ENCODE measurements around the gene SAMD13. TPM values are rescaled to one million over a fixed set of nuclear protein-coding genes. Genes with fewer than 3 reads are reported as not detected.

SAMD13 gene
- total RNA-seq, 1 donor from 2014 or later = not detected

DNA sequence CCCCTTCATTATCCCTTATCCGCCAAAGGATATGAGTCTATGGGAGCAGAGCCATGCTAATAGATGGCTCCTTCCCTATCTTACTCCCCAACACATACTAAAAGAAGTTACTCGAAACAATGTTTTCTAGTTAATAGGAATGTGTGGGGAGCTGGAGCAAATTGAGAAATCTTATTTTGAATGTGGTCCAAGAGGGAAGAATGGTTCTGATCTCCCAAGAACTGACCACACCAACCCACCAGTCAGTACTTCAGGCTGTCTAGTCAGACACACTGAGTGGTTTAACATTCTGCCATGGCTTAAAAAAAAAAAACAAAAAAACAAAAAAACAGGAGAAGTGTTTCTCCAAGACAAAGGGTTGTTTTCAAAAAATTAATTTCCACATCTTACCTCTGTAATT, 65.3 kb downstream of the SAMD13 start:
- no peak for TF ChIP-seq POLR2A (IDR thresholded peaks at IDR 0.05)
- TF ChIP-seq, protein P1, sequence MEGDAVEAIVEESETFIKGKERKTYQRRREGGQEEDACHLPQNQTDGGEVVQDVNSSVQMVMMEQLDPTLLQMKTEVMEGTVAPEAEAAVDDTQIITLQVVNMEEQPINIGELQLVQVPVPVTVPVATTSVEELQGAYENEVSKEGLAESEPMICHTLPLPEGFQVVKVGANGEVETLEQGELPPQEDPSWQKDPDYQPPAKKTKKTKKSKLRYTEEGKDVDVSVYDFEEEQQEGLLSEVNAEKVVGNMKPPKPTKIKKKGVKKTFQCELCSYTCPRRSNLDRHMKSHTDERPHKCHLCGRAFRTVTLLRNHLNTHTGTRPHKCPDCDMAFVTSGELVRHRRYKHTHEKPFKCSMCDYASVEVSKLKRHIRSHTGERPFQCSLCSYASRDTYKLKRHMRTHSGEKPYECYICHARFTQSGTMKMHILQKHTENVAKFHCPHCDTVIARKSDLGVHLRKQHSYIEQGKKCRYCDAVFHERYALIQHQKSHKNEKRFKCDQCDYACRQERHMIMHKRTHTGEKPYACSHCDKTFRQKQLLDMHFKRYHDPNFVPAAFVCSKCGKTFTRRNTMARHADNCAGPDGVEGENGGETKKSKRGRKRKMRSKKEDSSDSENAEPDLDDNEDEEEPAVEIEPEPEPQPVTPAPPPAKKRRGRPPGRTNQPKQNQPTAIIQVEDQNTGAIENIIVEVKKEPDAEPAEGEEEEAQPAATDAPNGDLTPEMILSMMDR (IDR thresholded peaks at IDR 0.05) = no peak
- TF ChIP-seq POLR2AphosphoS5 (IDR thresholded peaks at IDR 0.05; ENCODE audit: insufficient read depth in 1 of 2, low read depth in 1 of 2) = no peak
- intact Hi-C loops (cut with DNase I) = no loop called here
- Histone ChIP-seq H3K27me3 (no peaks in the 10 kb centered on the region), H3K4me1 (peaks cover 5% of the 10 kb centered on the region), H3K9me3 (no peaks in the 10 kb centered on the region), H3K27ac (no peak overlapping the region), H3K36me3 (no peaks in the 10 kb centered on the region), H3K4me3 (no peak overlapping the region)
- DNase-seq (ENCODE audit: extremely low spot score in 2 of 2) = no peak

DNA sequence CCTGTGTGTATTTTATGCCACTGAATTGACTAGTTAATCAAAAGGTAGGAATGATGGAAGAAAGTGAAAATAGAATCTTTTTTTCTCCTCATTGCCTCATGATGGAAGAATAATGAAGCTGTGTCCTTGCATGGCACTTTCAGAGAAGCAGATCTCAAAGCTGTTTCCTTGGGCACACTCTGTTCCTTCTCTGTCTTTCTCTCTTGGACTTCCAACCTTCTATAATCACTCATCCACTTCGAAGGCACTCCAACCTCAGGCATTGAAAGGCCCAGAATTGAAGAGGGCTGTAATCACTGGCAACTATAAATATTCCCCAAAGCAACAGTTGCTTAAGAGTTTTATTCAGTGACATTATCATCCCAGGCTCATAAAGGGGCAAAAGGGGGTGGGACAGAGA, 65.7 kb downstream of the SAMD13 start:
- no peaks in the 10 kb centered on the region for H3K36me3 ChIP-seq
- no peak overlapping the region for H3K27ac ChIP-seq
- no peaks in the 10 kb centered on the region for H3K27me3 ChIP-seq
- intact Hi-C loops (cut with DNase I) = no loop called here
- H3K4me1 ChIP-seq = peaks cover 5% of the 10 kb centered on the region
- no peak for TF ChIP-seq POLR2AphosphoS5 (IDR thresholded peaks at IDR 0.05; ENCODE audit: insufficient read depth in 1 of 2, low read depth in 1 of 2)
- TF ChIP-seq POLR2A (IDR thresholded peaks at IDR 0.05) = no peak
- TF ChIP-seq, protein P1 (IDR thresholded peaks at IDR 0.05) = no peak
- H3K4me3 ChIP-seq = no peak overlapping the region
- no peak for DNase-seq (ENCODE audit: extremely low spot score in 2 of 2)
- no peaks in the 10 kb centered on the region for H3K9me3 ChIP-seq

DNA sequence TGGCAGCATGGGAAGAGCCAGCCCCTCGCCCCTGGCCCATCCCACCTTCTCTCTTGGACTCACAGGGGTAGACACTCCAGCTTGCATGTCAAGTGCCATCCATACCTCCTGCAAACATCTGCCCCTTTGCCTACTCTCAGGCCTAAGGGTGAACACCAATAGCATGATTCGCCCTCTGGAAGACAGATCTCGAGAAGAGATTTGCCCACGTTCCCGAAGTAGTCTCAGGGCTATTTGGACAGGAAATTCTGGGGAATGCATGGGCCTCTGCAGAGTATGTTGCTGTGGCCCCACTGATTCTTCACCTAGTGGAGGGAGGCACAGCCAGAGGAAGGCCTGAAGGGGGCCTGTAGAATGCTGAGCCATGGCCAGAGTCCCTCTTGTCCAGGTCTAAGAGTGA, 66.9 kb downstream of the SAMD13 start:
- peaks cover 5% of the 10 kb centered on the region for H3K4me1 ChIP-seq
- H3K36me3 ChIP-seq = no peaks in the 10 kb centered on the region
- TF ChIP-seq POLR2A (IDR thresholded peaks at IDR 0.05) = no peak
- TF ChIP-seq, protein P1 (IDR thresholded peaks at IDR 0.05) = no peak
- TF ChIP-seq POLR2AphosphoS5 (IDR thresholded peaks at IDR 0.05; ENCODE audit: insufficient read depth in 1 of 2, low read depth in 1 of 2) = no peak
- H3K9me3 ChIP-seq = no peaks in the 10 kb centered on the region
- no peak for DNase-seq (ENCODE audit: extremely low spot score in 2 of 2)
- H3K27ac ChIP-seq = no peak overlapping the region
- H3K4me3 ChIP-seq = no peak overlapping the region
- intact Hi-C loops (cut with DNase I) = no loop called here
- no peaks in the 10 kb centered on the region for H3K27me3 ChIP-seq

DNA sequence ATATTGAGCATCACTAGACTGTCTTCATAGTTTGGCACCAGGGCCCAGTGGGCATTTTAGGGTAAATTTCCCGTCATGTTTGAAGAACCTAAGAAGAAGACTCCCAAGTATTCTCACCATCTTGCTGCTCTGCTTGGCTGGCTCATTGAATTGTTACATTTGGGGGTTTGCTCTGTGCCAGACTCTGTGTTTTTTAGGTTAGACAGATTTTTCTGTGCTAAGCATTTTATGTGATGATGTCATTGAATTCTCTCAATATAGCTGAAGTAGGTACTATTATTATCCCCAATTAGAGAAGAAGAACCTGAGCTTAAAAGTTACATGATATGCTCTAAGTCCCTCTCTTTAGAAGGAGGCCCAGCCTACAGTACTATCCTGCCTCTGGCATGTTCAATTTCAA, 68.8 kb downstream of the SAMD13 start:
- H3K4me3 ChIP-seq = no peak overlapping the region
- no peaks in the 10 kb centered on the region for H3K9me3 ChIP-seq
- H3K27me3 ChIP-seq = no peaks in the 10 kb centered on the region
- H3K4me1 ChIP-seq = peaks cover 6% of the 10 kb centered on the region
- H3K27ac ChIP-seq = no peak overlapping the region
- no peaks in the 10 kb centered on the region for H3K36me3 ChIP-seq
- DNase-seq (ENCODE audit: extremely low spot score in 2 of 2) = no peak
- intact Hi-C loops (cut with DNase I) = no loop called here
- no peak for TF ChIP-seq POLR2A (IDR thresholded peaks at IDR 0.05)
- TF ChIP-seq POLR2AphosphoS5 (IDR thresholded peaks at IDR 0.05; ENCODE audit: insufficient read depth in 1 of 2, low read depth in 1 of 2) = no peak
- TF ChIP-seq, protein P1 (IDR thresholded peaks at IDR 0.05) = no peak

- TF ChIP-seq POLR2AphosphoS5 (IDR thresholded peaks at IDR 0.05; ENCODE audit: insufficient read depth in 1 of 2, low read depth in 1 of 2) (no peak), POLR2A (IDR thresholded peaks at IDR 0.05) (no peak)
- TF ChIP-seq, protein P1 (IDR thresholded peaks at IDR 0.05) = no peak
- H3K4me3 ChIP-seq = no peak overlapping the region
- no peaks in the 10 kb centered on the region for H3K9me3 ChIP-seq
- DNase-seq (ENCODE audit: extremely low spot score in 2 of 2) = no peak
- H3K27me3 ChIP-seq = no peaks in the 10 kb centered on the region
- no peak overlapping the region for H3K27ac ChIP-seq
- peaks cover 13% of the 10 kb centered on the region for H3K4me1 ChIP-seq
- no peaks in the 10 kb centered on the region for H3K36me3 ChIP-seq
- intact Hi-C loops (cut with DNase I) = no loop called here
Measured at GRCh38 chr1:84370831-84371394, 69.4 kb downstream of the SAMD13 start.

Data from vagina (tissue), 2 donors.